Gastrocnemius medialis (tissue), 4 donors: ENCODE measurements around the gene HSP90B1.

ENCODE experiments used
- POLR2A ChIP-seq, 2 donors: fragments of 450-650 bp; IDR thresholded peaks; one replicate each; pipeline ENCODE4 v1.6.1; 2017; ENCODE audit warnings: antibody characterized with exemption in 2 of 2, mild to moderate bottlenecking in 2 of 2, moderate library complexity in 2 of 2
- TF ChIP-seq, protein P1 (sequence below), 5 experiments: fragments of 450-650 bp in 3 of 5; fragments of 200-600 bp in 2 of 5; sonication (generic) in 2 of 5; IDR thresholded peaks in 4 of 5; conservative IDR thresholded peaks in 1 of 5; 1 replicate in 4 of 5; 2 replicates in 1 of 5; pipeline ENCODE4 v1.5.1; 2016 to 2019; ENCODE audit warnings: antibody characterized with exemption in 5 of 5, mild to moderate bottlenecking in 3 of 5, moderate library complexity in 3 of 5

- peak; percentile 90 to 97 for TF ChIP-seq POLR2A (IDR thresholded peaks at IDR 0.05)
- TF ChIP-seq, protein P1, sequence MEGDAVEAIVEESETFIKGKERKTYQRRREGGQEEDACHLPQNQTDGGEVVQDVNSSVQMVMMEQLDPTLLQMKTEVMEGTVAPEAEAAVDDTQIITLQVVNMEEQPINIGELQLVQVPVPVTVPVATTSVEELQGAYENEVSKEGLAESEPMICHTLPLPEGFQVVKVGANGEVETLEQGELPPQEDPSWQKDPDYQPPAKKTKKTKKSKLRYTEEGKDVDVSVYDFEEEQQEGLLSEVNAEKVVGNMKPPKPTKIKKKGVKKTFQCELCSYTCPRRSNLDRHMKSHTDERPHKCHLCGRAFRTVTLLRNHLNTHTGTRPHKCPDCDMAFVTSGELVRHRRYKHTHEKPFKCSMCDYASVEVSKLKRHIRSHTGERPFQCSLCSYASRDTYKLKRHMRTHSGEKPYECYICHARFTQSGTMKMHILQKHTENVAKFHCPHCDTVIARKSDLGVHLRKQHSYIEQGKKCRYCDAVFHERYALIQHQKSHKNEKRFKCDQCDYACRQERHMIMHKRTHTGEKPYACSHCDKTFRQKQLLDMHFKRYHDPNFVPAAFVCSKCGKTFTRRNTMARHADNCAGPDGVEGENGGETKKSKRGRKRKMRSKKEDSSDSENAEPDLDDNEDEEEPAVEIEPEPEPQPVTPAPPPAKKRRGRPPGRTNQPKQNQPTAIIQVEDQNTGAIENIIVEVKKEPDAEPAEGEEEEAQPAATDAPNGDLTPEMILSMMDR (IDR thresholded peaks at IDR 0.05 in 4 of 5, conservative IDR thresholded peaks at IDR 0.05 in 1 of 5): no peak
These were observed at the start of gene HSP90B1 for GRCh38 chr12:103930034-103930786.
